ENCODE measurements around the gene RHOT2. TPM values are rescaled to one million over a fixed set of nuclear protein-coding genes. Genes with fewer than 3 reads are reported as not detected.

Gene RHOT2
- total and polyA plus RNA-seq, 2 of the 8 experiments (the other 6 are each of a cell fraction or from before 2014, with no cell fraction given): 149 to 194 TPM

GRCh38 chr16:632486-633335 lies 35.2 kb upstream of the RHOT2 start (continued):
- TF ChIP-seq BRCA1 (IDR thresholded peaks at IDR 0.05; ENCODE audit: low read depth, low read length) (no peak), KDM4A (IDR thresholded peaks at IDR 0.05; ENCODE audit: low read depth, low read length, severe bottlenecking) (no peak), USF2 (IDR thresholded peaks at IDR 0.05; ENCODE audit: low read length) (no peak), RXRA (IDR thresholded peaks at IDR 0.05; ENCODE audit: insufficient read depth, low read depth, low read length) (no peak), SIN3A (conservative IDR thresholded peaks at IDR 0.05 in 1 of 2, IDR thresholded peaks at IDR 0.05 in 1 of 2; ENCODE audit: low read depth in 1 of 2, low read length in 2 of 2) (no peak), SP4 (IDR thresholded peaks at IDR 0.05; ENCODE audit: low read length) (no peak), SP1 (IDR thresholded peaks at IDR 0.05; ENCODE audit: low read depth, low read length) (no peak), ATF3 (IDR thresholded peaks at IDR 0.05; ENCODE audit: insufficient read depth, low read depth, low read length) (no peak), CBX8 (IDR thresholded peaks at IDR 0.05; ENCODE audit: borderline replicate concordance, low read depth, low read length) (no peak), E2F6 (IDR thresholded peaks at IDR 0.05) (no peak), SRF (IDR thresholded peaks at IDR 0.05; ENCODE audit: low read depth, low read length) (no peak), EZH2 (IDR thresholded peaks at IDR 0.05; ENCODE audit: low read depth, low read length, severe bottlenecking) (no peak)

Measured in H1 (cell line).